CD4-positive, alpha-beta T cell (primary cell): ENCODE measurements around the gene TRAF6. TPM values are rescaled to one million over a fixed set of nuclear protein-coding genes. Genes with fewer than 3 reads are reported as not detected.

Experiments
- ATAC-seq: fragments of 200-7000 bp; cut with Tn5 transposase; one replicate; pipeline ENCODE4 v1.10.0; 2022; ENCODE audit warnings: mild to moderate bottlenecking; ENCODE audit not compliant: poor library complexity
- CTCF ChIA-PET: fragments of 350-600 bp; sonication (Branson Sonifier 250); formaldehyde crosslinking; loops from one replicate; lab custom pipeline; 2021; ENCODE audit warnings: antibody characterized with exemption, inconsistent platforms; lab: Charles Lee
- POLR2A ChIA-PET: fragments of 350-600 bp; sonication (Branson Sonifier 250); formaldehyde crosslinking; loops from one replicate; lab custom pipeline; 2021; ENCODE audit warnings: antibody characterized with exemption, inconsistent platforms; lab: Charles Lee
- DNase-seq, 14 experiments: peaks; one replicate each; pipeline ENCODE4 v3.0.0-alpha.2; 2013 to 2020; ENCODE audit warnings: mixed read lengths in 2 of 14
- H3K27ac ChIP-seq, 2 donors: one replicate each; pipeline versions ENCODE4 v1.5.1 to v1.7.0; 2013; ENCODE audit warnings: low read length in 2 of 2, low read depth in 1 of 2, mild to moderate bottlenecking in 1 of 2
- H3K27me3 ChIP-seq, 2 experiments: 1 replicate in 1 of 2; 2 replicates in 1 of 2; pipeline versions ENCODE4 v1.6.1 to v1.7.0; 2013; ENCODE audit warnings: low read length in 2 of 2, control low read depth in 1 of 2, mild to moderate bottlenecking in 1 of 2, moderate library complexity in 1 of 2; ENCODE audit not compliant: insufficient read depth in 2 of 2, control insufficient read depth in 1 of 2
- H3K36me3 ChIP-seq: one replicate; pipeline ENCODE4 v1.6.1; 2013; ENCODE audit warnings: low read length, control low read depth; ENCODE audit not compliant: insufficient read depth
- H3K4me1 ChIP-seq: one replicate; pipeline ENCODE4 v1.6.1; 2013; ENCODE audit warnings: low read length, control low read depth; ENCODE audit not compliant: insufficient read depth
- H3K4me3 ChIP-seq: one replicate; pipeline ENCODE4 v1.5.1; 2013; ENCODE audit warnings: mild to moderate bottlenecking, low read length, moderate library complexity
- H3K9me3 ChIP-seq, 2 experiments: 1 replicate in 1 of 2; 2 replicates in 1 of 2; pipeline versions ENCODE4 v1.6.1 to v1.7.0; 2013; ENCODE audit warnings: low read length in 2 of 2, mild to moderate bottlenecking in 2 of 2, control low read depth in 1 of 2, moderate library complexity in 1 of 2; ENCODE audit not compliant: control insufficient read depth in 1 of 2, insufficient read depth in 1 of 2
- H3K27ac Mint-ChIP-seq: one replicate; pipeline ENCODE4 v1.8.0; 2020; ENCODE audit warnings: mixed read lengths
- H3K27me3 Mint-ChIP-seq: one replicate; pipeline ENCODE4 v1.8.0; 2021; ENCODE audit warnings: mixed read lengths
- H3K36me3 Mint-ChIP-seq: one replicate; pipeline ENCODE4 v1.8.0; 2021; ENCODE audit warnings: low read depth, mixed read lengths
- H3K4me1 Mint-ChIP-seq: one replicate; pipeline ENCODE4 v1.8.0; 2021; ENCODE audit warnings: low read depth, mixed read lengths
- H3K4me3 Mint-ChIP-seq: one replicate; pipeline ENCODE4 v1.8.0; 2020; ENCODE audit warnings: mild to moderate bottlenecking, mixed read lengths
- H3K9me3 Mint-ChIP-seq: one replicate; pipeline ENCODE4 v1.8.0; 2020; ENCODE audit warnings: mixed read lengths
- intact Hi-C, 2 experiments: fragments of 100-400 bp; cut with DNase I in 1 of 2; cut with micrococcal nuclease in 1 of 2; formaldehyde crosslinking; loops; one replicate each; pipeline versions ENCODE4 v1.15.1 to v1.9.0; 2023 to 2025; cut with DNase I, micrococcal nuclease
- total RNA-seq, 174 experiments: library from RNA in 2 of 174; stranded (reverse) in 2 of 174; gene quantifications; one replicate each; pipeline ENCODE4 v1.2.3 and lab custom pipeline; 2021 to 2026
- TF ChIP-seq, protein P1 (sequence below): fragments of 200-600 bp; IDR thresholded peaks from one replicate; pipeline ENCODE4 v1.8.0; 2022; ENCODE audit warnings: antibody characterized with exemption, mild to moderate bottlenecking

The TRAF6 gene
- total RNA-seq, 2 experiments from 2014 or later = 27.9 to 29.0 TPM

GRCh38 chr11:36510594-36510942 lies 496 bp upstream of the TRAF6 start:
- peaks cover 21% of the 10 kb centered on the region for H3K4me1 ChIP-seq
- TF ChIP-seq, protein P1, sequence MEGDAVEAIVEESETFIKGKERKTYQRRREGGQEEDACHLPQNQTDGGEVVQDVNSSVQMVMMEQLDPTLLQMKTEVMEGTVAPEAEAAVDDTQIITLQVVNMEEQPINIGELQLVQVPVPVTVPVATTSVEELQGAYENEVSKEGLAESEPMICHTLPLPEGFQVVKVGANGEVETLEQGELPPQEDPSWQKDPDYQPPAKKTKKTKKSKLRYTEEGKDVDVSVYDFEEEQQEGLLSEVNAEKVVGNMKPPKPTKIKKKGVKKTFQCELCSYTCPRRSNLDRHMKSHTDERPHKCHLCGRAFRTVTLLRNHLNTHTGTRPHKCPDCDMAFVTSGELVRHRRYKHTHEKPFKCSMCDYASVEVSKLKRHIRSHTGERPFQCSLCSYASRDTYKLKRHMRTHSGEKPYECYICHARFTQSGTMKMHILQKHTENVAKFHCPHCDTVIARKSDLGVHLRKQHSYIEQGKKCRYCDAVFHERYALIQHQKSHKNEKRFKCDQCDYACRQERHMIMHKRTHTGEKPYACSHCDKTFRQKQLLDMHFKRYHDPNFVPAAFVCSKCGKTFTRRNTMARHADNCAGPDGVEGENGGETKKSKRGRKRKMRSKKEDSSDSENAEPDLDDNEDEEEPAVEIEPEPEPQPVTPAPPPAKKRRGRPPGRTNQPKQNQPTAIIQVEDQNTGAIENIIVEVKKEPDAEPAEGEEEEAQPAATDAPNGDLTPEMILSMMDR = no peak
- Mint-ChIP-seq H3K27me3 (peaks cover 12% of the 10 kb centered on the region), H3K36me3 (peaks cover 19% of the 10 kb centered on the region), H3K27ac (peak overlapping the region; percentile 84), H3K4me3 (peak overlapping the region; percentile 99), H3K9me3 (no peaks in the 10 kb centered on the region), H3K4me1 (peaks cover 36% of the 10 kb centered on the region)
- H3K9me3 ChIP-seq = no peaks in the 10 kb centered on the region
- POLR2A ChIA-PET = interaction anchor here (1.4 to 2.6 kb wide), 3 partner anchors 18 to 221 kb away, joined by 4 to 12 read pairs (median 6); partner anchors contain the start of gene COMMD9
- ATAC-seq (no peak), DNase-seq (no peak)
- no peaks in the 10 kb centered on the region for H3K36me3 ChIP-seq
- CTCF ChIA-PET = interaction anchor here (1.0 to 3.3 kb wide), 7 partner anchors 9 to 218 kb away, joined by 3 to 29 read pairs (median 6); no protein-coding TSS in a partner anchor
- H3K27ac ChIP-seq = no peak overlapping the region
- H3K4me3 ChIP-seq = peak overlapping the region; percentile 92
- peaks cover 0 to 3% of the 10 kb centered on the region in 2 experiments for H3K27me3 ChIP-seq
- intact Hi-C loops = loop anchor here in 1 of 2 experiments (2.0 to 5.0 kb wide), 2 partner anchors 218 to 848 kb away; partner anchors contain the start of gene TRIM44

- H3K27me3 ChIP-seq = peaks cover 0 to 3% of the 10 kb centered on the region in 2 experiments
- POLR2A ChIA-PET = interaction anchor here (0.9 to 2.6 kb wide), 4 partner anchors 11 to 847 kb away, joined by 3 to 12 read pairs (median 4); partner anchors contain the start of genes COMMD9 and TRIM44
- Mint-ChIP-seq H3K9me3 (no peaks in the 10 kb centered on the region), H3K4me3 (peak overlapping the region; percentile 99), H3K27me3 (peaks cover 3% of the 10 kb centered on the region), H3K4me1 (peaks cover 50% of the 10 kb centered on the region), H3K36me3 (peaks cover 32% of the 10 kb centered on the region), H3K27ac (peak overlapping the region; percentile 84)
- ATAC-seq = peak; percentile 30
- CTCF ChIA-PET = interaction anchor here (0.7 to 3.3 kb wide), 3 partner anchors 16 to 847 kb away, joined by 3 to 29 read pairs (median 3); no protein-coding TSS in a partner anchor
- DNase-seq = peak in 7 of 14 experiments; percentile 3 to 73 (median 14)
- H3K4me1 ChIP-seq = peaks cover 21% of the 10 kb centered on the region
- peak overlapping the region; percentile 75 to 79 for H3K27ac ChIP-seq
- intact Hi-C loops = no loop called here
- peak overlapping the region; percentile 92 for H3K4me3 ChIP-seq
- H3K9me3 ChIP-seq = no peaks in the 10 kb centered on the region
- TF ChIP-seq, protein P1 = no peak
- H3K36me3 ChIP-seq = no peaks in the 10 kb centered on the region
These were observed 852 bp downstream of the TRAF6 start for GRCh38 chr11:36509201-36509639.

DNA sequence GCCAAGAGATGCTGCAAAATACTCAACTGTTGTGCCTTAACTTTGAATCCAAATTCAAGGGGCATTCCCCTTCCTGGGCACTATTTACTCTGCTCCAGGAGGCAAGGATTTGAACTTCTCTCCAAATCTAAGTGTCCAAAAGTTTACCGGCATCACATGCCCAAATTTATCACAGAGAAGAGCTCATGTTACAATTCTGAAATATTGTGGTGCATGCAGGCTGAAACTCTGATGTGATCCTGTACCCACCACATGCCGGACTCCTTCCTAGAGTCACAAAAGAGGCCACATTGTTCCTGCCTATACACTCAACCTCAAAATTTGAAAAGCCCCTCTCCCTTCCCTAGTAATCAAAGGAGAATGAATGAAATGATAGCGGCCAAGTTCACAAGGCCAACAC lies 1.3 kb downstream of the TRAF6 start:
- Histone ChIP-seq H3K4me1 (peaks cover 21% of the 10 kb centered on the region), H3K36me3 (no peaks in the 10 kb centered on the region), H3K27me3 (no peaks in the 10 kb centered on the region), H3K9me3 (no peaks in the 10 kb centered on the region), H3K4me3 (peak overlapping the region; percentile 92), H3K27ac (no peak overlapping the region)
- H3K27ac Mint-ChIP-seq = peak overlapping the region; percentile 84
- H3K27me3 Mint-ChIP-seq = no peaks in the 10 kb centered on the region
- DNase-seq = no peak
- TF ChIP-seq, protein P1 = no peak
- peaks cover 37% of the 10 kb centered on the region for H3K36me3 Mint-ChIP-seq
- POLR2A ChIA-PET = interaction anchor here (0.9 to 2.6 kb wide), 4 partner anchors 10 to 847 kb away, joined by 3 to 12 read pairs (median 4); partner anchors contain the start of genes COMMD9 and TRIM44
- no peaks in the 10 kb centered on the region for H3K9me3 Mint-ChIP-seq
- peaks cover 55% of the 10 kb centered on the region for H3K4me1 Mint-ChIP-seq
- H3K4me3 Mint-ChIP-seq = peak overlapping the region; percentile 99
- CTCF ChIA-PET = interaction anchor here (0.7 to 3.3 kb wide), 2 partner anchors 15 to 210 kb away, joined by 3 to 29 read pairs; no protein-coding TSS in a partner anchor
- no peak for ATAC-seq
- intact Hi-C loops = no loop called here
